GM11168 (cell line): ENCODE measurements around the gene SCN11A.

Experiments used
- in situ Hi-C: fragments of 300-500 bp; cut with MboI; formaldehyde crosslinking; loops from one replicate; pipeline ENCODE4 v1.12.0; 2022; ENCODE audit warnings: low sequenced_read_pairs; ENCODE audit not compliant: unreplicated experiment

The SCN11A gene

DNA sequence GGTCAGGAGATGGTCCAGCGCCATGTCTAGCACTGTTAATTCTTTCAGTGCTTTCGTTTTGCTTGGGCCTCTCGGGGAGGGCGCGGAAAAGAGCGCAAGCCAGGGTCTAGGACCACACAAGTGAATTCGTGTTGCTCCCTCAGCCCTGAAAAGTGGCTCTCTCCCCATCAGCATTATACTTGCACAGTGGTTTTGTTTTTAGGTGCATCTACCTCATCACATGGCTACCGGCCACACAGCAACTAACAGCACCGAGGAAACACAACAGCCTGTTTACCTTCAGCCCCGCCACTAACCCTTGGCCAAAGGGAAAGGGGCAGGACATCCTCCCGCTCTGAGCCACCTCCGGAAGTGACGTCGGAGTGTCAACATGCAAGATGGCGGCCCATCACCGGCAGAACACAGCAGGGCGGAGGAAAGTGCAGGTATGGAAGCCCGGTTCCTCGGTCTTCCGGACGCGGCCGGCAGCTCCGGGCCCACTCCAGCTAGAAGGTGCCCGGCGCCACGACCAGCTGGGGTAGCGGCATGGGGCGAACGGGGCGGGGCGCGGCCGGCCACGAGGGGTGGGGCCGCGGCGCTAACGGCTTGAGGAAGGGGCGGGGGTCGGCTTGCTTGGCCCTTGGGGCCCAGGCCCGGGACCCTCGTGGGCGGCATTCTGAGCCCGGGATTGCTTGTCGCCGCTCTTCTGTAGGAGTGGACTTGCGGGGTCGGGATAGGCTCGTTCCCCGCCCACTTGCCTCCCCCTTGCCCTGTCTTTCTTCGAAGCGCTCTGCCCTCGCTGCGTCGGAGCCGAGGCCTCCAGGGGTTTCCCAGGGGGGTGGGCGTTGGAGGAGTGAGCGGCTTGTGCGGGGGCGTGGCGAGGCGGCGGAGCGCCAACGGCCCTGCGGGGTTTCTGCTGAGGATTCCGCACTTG lies at the start of gene SCN11A, which contains the start of gene WDR48:
Gene SCN11A, minus strand, starts transcription at position 296 of the 913 bp plus-strand sequence. CDS start 101,582 bp downstream, outside the sequence.
Gene WDR48, plus strand, starts transcription at position 368 of the 913 bp plus-strand sequence. Its CDS starts 10 bp downstream, at position 378.
- in situ Hi-C loops: no loop called here

GRCh38 chr3:39101022-39101689 lies 49.4 kb upstream of the SCN11A start:
- in situ Hi-C loops: no loop called here

GRCh38 chr3:39100500-39100886 lies 48.7 kb upstream of the SCN11A start:
- in situ Hi-C loops: no loop called here

DNA sequence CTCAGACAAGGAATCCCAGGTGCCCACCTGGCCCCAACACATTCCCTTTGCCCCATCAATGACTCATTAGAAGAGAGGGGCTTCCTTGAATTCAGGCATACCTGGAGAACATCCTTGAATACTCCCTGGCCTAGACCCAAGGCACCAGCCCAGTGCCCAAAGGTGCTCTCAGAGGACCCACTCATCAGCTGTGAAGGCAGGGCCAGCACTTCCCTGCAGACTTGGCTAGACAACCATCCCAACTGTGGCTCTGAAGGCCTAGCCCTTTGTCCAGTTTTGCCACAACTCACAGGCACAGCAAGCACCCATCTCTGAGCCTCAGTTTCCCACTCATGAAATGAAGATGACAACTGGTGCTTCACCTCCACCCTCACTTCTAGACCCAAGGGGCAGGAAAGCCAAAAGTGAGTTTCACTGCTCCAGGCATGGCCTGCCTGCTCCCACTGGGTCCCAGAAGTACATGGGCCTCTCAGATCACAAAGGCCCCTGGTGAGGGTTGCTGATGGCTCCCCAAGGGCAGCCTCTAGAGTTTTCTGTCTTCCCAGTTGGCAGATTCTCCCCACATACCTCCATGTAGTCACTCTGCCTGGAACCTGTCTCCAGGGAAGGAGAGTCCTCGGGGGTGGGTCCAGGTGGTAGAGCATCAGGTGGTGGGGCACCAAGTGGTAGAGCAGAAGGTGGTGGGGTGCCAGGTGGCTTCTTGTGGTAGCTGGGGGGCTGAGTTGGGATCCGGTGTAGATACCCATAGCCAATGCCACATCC lies 48.2 kb upstream of the SCN11A start:
- in situ Hi-C loops: loop anchor here (25.0 kb wide), 1 partner anchor 187 kb away; the partner anchor contains the start of gene CX3CR1

- in situ Hi-C loops: loop anchor here (25.0 kb wide), 1 partner anchor 188 kb away; the partner anchor contains the start of gene CX3CR1
Observed at GRCh38 chr3:39099242-39099641, 47.5 kb upstream of the SCN11A start.

- in situ Hi-C loops: loop anchor here (25.0 kb wide), 1 partner anchor 189 kb away; the partner anchor contains the start of gene CX3CR1
Observed at GRCh38 chr3:39098473-39099000, 46.8 kb upstream of the SCN11A start.

GRCh38 chr3:39097716-39098472 lies 46.1 kb upstream of the SCN11A start:
- in situ Hi-C loops: loop anchor here (25.0 kb wide), 1 partner anchor 189 kb away; the partner anchor contains the start of gene CX3CR1

DNA sequence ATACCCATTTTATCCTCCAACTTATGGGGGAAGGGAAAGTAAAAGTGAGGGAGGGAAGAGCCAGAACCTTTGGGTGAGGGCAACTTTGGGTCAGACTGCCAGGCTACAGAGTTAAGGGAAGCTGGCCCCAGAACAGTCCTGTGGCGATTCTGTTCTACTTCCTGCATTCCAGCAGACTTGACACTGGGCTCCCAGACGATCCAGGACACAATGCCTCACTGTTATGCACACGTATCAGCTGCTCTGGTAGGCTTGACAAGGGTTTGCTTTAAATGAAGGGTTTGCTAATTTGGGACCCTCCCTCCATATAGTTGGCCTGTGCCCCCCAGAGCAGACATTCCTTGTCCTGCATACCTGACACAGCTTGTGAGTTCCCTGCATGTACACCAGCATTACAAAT lies 45.0 kb upstream of the SCN11A start:
- in situ Hi-C loops: loop anchor here (25.0 kb wide), 1 partner anchor 191 kb away; the partner anchor contains the start of gene CX3CR1

DNA sequence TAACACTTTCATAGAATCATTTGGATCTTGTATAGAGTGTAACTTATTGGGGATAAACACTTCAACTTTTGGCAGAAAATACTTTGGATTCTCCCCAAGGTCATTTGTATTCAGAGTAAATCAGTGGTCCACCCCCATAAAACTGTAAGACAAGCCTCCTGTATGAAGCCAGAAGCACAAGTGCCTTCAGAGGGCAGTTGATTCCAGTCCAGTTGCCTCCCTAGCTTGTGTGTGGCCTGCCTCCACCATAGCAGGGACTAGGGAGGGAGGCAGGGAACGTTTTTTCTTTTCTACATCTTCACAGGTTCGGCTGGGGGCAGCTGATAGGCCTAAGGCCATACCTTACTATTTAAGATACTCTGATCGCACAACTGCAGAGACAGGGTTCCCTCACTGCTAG lies 44.0 kb upstream of the SCN11A start:
- in situ Hi-C loops: loop anchor here (25.0 kb wide), 1 partner anchor 192 kb away; the partner anchor contains the start of gene CX3CR1

DNA sequence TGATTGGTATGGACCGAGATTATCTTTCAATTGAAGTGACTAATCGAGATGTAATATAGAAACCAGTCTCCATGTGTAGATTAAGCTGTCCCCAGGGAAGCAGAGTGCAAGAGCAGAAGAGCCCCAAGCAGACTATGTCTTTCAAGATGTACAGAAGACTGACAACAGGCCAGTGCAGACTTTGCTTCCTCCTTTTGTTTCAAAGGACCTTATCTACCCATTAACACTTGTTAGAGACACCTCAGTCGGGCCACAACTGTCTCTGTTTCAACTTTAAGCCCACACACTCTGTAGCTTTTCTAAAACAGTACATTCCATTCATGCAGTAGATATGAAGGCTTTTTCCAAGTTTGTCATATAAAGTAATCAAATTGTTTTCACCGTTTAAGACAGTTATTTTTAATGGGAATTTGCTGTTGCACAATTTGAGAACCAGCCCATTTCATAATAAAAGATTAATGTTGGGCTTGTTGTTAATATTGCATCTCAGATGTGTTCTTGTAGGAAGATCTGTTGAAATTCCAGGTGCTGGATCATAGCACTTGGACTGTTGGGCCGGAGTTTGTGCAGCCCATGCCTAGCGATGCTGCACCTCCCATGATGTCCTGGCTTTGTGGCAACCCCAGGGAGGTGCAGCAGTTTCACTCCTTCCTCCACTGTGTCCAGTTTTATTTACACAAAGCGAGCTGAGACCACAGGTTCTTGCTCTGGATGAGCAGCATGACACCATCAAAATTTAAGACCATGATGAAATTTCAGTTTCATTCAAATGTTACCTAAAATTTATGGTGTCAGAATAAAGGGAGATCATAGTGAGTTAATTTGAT lies 43.3 kb upstream of the SCN11A start:
- in situ Hi-C loops: loop anchor here (25.0 kb wide), 1 partner anchor 192 kb away; the partner anchor contains the start of gene CX3CR1

DNA sequence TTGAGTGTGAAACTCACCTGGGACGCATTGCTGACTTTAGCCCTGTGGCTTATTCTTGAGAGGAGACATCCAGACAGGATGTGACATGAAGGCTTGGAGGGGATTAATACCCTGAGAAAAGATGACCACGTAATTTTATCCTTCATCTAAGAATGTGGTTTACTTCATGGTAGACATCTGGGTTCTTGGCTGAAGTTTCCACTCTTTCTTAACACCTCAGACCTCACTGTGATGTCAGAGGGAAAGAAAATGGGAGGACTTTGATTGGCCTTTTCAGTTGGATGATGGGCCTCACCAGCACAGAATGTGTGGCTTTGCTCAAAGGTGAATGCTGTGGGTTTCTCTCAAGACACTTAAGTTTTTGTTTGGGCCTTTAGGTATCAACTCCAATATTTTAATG lies 39.2 kb upstream of the SCN11A start:
- in situ Hi-C loops: loop anchor here (25.0 kb wide), 1 partner anchor 196 kb away; the partner anchor contains the start of gene CX3CR1

- in situ Hi-C loops: loop anchor here (25.0 kb wide), 1 partner anchor 198 kb away; the partner anchor contains the start of gene CX3CR1
Observed at GRCh38 chr3:39088889-39089288, 37.1 kb upstream of the SCN11A start.

DNA sequence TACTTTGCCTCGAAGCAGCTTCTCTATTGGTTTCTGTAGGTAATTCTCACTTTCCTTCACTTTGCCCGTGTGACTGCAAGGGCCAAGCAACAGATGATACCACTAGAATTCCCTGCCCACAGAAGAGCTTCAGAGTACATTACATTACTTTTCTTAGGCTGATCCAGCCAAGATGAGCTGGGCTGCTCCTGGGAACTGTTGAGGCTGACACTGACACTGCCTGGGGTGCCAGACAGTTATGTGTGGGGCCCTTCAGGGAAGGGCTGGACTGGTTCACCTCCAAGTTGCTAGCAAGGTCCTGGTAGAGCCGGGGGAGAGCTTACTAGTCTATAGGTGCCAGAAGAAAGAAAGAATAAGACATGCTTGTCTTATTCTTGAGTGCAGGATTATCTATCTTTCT lies 36.7 kb upstream of the SCN11A start:
- in situ Hi-C loops: loop anchor here (25.0 kb wide), 1 partner anchor 199 kb away; the partner anchor contains the start of gene CX3CR1

DNA sequence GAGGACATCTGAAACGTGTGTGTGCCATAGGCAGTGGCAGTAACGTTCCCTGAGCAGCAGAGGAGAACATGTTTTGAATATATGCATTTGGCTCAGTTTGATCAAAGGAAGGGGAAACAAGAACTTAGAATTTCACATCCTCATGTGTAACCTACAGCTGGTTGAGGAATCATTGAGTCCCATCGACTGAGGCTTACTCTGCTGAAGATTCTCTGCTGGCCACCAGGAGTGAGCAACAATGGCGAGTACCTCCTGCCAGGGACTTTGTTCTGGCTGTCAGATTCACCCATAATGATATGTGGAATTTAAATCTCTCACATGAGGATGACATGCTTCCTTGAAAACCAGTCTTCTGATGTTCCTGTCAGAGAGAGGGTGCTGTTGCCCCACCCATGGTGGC lies 34.4 kb upstream of the SCN11A start:
- in situ Hi-C loops: loop anchor here (25.0 kb wide), 1 partner anchor 201 kb away; the partner anchor contains the start of gene CX3CR1

GRCh38 chr3:39082666-39083313 lies 31.0 kb upstream of the SCN11A start:
- in situ Hi-C loops: loop anchor here (25.0 kb wide), 1 partner anchor 205 kb away; the partner anchor contains the start of gene CX3CR1

GRCh38 chr3:39080026-39080425 lies 28.3 kb upstream of the SCN11A start:
- in situ Hi-C loops: loop anchor here (25.0 kb wide), 1 partner anchor 207 kb away; the partner anchor contains the start of gene CX3CR1

DNA sequence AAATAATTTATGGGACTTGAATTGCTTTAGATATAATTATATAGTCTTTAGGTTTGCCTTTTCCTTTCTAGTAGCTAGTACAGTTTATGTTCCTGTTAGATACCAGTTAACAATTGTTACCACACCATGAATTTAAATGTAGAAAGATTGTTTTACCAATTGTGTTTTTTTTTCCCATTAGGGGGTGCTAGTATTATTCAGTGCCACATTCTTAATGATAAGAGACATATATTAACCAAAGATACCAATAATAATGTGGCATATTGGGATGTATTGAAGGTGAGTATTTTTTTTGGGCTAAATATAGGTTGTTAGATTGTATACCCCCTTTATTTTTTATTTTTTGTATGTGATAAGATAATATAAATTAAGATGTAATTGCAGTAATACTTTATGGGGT lies 27.8 kb upstream of the SCN11A start:
- in situ Hi-C loops: loop anchor here (25.0 kb wide), 1 partner anchor 208 kb away; the partner anchor contains the start of gene CX3CR1
